HUES48 (cell line): ENCODE measurements around the gene NTMT1.

ENCODE experiments used
- H3K27ac ChIP-seq: one replicate; pipeline ENCODE4 v1.7.0; 2013; ENCODE audit warnings: low read depth, low read length, inconsistent platforms
- H3K27me3 ChIP-seq: 2 replicates; pipeline ENCODE4 v1.6.1; 2013; ENCODE audit warnings: mild to moderate bottlenecking, low read length; ENCODE audit not compliant: control insufficient read depth, insufficient read depth
- H3K36me3 ChIP-seq: 2 replicates; pipeline ENCODE4 v1.6.1; 2013; ENCODE audit warnings: low read length; ENCODE audit not compliant: control insufficient read depth, insufficient read depth
- H3K4me1 ChIP-seq: 2 replicates; pipeline ENCODE4 v1.6.1; 2013; ENCODE audit warnings: mild to moderate bottlenecking, low read length; ENCODE audit not compliant: control insufficient read depth, insufficient read depth
- H3K4me3 ChIP-seq: 2 replicates; pipeline ENCODE4 v1.5.1; 2013; ENCODE audit warnings: mild to moderate bottlenecking, low read depth, low read length
- H3K9ac ChIP-seq: 2 replicates; pipeline ENCODE4 v1.6.1; 2013; ENCODE audit warnings: mild to moderate bottlenecking, low read depth, low read length, moderate library complexity
- H3K9me3 ChIP-seq: 2 replicates; pipeline ENCODE4 v1.6.1; 2013; ENCODE audit warnings: low read length; ENCODE audit not compliant: control insufficient read depth, insufficient read depth

Gene NTMT1

GRCh38 chr9:129685220-129685932 is 59.4 kb downstream of the NTMT1 start:
- H3K4me3 ChIP-seq: no peak overlapping the region
- no peak overlapping the region for H3K27ac ChIP-seq
- H3K9me3 ChIP-seq: no peaks in the 10 kb centered on the region
- no peaks in the 10 kb centered on the region; the same call in 1 of the 2 replicates for H3K4me1 ChIP-seq
- no peak overlapping the region for H3K9ac ChIP-seq
- H3K36me3 ChIP-seq: no peaks in the 10 kb centered on the region
- H3K27me3 ChIP-seq: no peaks in the 10 kb centered on the region
